ENCODE results near the gene SDC3.

GRCh38 chr1:30830537-30830936 is 78.0 kb downstream of the SDC3 start:
- TF ChIP-seq CTCF (IDR thresholded peaks at IDR 0.05): no peak
- TF ChIP-seq POLR2A (IDR thresholded peaks at IDR 0.05): no peak

Data from right lobe of liver (tissue), 4 donors.